CD4-positive, alpha-beta T cell treated with Interleukin-15 for 4 hours (primary cell): ENCODE results near the gene SEMA6B.

ENCODE experiments used
- DNase-seq: peaks from one replicate; pipeline ENCODE4 v3.0.0-alpha.2; 2020; ENCODE audit warnings: low spot score

Gene SEMA6B

DNA sequence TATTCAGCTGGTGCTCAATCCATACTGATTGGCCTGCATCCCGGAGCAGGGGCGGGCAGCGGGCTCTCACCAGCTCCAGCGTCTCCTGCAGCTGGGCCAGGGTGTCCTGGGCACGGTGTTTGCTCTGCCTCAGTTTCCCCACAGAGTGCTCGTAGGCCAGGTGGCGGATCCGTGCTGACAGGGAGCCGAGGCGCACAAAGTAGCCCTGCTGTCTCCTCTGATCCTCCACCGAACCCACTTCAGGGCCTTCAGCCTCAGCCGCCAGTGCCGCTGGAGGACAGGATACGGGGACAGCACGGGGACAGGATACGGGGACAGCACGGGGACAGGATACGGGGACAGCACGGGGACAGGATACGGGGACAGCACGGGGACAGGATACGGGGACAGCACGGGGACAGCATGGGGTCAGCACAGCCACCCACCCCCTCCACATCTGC, 33.9 kb downstream of the SEMA6B start:
- DNase-seq, result no peak

- peak; percentile 60 for DNase-seq
Observed at GRCh38 chr19:4524808-4525562, 34.5 kb downstream of the SEMA6B start.

DNA sequence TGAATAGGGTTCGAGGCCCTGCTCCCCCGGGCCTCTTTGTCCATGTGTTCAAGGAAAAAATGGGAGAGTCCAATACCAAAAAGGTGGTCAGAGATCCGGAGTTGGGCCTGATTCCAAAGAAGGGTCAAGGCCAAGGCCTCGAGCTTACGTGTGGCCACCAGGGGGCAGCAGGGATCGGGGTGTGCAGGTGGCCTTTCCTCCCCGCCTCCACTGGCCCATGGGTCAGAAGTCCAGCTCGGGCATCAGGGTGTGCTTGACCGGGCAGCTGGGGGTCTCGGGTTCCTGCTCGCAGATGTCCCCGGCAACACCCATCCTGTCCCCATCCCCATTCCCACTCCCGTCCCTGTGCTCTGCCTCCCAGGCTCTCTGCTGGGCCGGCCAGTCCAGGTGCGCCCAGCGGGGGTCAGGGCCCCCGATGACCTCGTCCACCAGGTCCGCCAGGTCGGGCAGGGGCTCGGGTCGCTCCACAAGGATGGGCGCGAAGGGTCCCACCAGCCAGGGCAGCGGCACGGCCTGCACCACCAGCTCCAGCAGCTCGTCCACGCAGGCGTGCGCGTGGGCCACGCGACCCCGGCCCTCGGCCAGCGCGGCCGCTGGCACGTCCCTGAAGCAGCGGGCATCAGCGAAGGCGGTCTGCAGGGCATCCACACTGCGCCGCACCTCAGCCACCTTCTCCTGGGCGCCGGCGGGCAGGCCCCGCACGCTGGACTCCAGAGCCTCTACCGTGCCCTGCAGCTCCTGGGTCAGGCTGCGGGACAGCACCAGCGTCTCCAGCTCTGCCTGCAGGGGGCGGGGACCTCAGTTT, 36.0 kb downstream of the SEMA6B start:
- DNase-seq, result peak; percentile 8

GRCh38 chr19:4522291-4523002, 37.0 kb downstream of the SEMA6B start:
- DNase-seq, result no peak

- no peak for DNase-seq
Observed at GRCh38 chr19:4521888-4522242, 37.6 kb downstream of the SEMA6B start.

- DNase-seq, result no peak
Observed at GRCh38 chr19:4521170-4521887, 38.2 kb downstream of the SEMA6B start.

DNA sequence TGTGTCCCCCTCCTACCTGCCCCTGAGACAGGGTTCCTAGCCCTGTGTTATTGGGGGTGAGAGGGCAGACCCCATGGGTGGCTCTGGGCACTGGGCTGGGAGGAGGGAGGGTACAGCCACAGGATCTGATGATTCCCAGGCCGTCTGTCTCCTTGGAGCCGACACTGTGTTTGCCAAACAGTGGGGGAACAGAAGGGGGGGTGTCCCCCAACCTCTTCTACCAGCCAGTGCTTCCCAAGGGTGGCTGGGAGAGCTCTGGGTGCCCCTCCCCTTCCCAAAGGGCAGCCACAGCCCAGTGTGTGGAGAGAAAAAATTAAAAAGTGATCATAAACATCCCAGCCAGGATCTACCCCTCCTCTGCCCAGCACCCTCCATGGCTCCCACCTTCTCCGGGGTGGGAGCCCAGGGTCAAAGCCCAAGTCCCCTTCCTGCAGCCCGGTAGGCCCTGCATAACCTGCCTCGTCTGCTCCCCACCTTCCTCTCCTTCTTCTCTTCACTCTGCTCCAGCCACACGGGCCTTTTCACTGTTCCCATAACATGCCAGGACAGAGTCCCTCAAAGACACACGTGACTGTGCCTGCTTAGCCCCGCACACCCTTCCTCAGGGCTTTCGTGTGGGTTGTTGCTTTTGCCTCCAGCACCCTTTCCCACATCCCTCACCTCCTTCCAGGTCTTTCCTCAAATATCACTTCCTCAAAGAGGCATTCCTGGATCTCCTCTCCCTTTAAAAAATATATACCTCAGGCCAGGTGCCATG, 39.8 kb downstream of the SEMA6B start:
- DNase-seq, result no peak

- DNase-seq, result no peak
Observed at GRCh38 chr19:4519172-4519496, 40.4 kb downstream of the SEMA6B start.

DNA sequence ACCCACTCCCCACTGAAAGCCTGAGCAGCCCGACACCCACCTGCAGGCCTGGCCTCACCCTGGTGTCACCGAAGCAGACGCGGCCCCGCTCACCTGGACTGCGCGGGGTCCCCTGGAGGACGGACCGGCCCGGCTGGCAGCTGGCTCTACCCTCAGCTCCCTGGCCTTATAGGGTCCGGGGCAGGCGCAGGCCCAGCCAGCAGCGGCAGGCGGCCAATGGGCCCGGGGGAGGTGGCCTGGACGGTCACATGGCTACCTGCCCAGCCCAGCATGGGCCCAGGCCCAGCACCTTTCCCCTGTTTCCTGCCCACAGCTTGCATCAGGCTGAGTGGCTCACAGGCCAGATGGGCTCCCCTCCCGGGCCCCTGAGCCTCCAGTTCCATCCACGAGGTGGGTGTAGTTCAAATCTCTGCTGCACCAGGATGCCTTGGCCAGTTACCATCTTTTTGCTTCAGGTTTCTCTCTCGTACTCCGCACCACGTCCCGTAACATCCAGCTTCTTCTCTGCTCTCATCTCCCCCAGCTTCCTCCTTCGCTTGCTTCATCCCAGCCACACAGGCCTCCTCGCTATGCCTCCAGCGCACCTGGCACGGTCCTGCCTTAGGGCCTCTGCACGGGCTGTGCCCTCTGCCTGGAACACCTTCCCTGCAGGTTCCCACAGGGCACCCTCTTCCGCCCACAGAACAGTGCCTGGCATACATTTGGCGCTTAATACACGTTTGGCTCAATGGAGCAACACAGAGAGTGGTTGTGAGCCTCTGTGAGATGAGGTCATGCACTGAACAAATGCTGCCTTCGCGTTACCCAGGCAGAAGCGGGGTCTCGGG, 40.9 kb downstream of the SEMA6B start, which contains the start of gene PLIN4:
PLIN4 (minus strand) TSS at position 142 of the 827 bp plus-strand sequence. CDS start 214 bp downstream, outside the sequence.
- DNase-seq, result no peak

- no peak for DNase-seq
Observed at GRCh38 chr19:4517451-4518057, 41.9 kb downstream of the SEMA6B start.

GRCh38 chr19:4516939-4517300, 42.6 kb downstream of the SEMA6B start:
- no peak for DNase-seq

DNA sequence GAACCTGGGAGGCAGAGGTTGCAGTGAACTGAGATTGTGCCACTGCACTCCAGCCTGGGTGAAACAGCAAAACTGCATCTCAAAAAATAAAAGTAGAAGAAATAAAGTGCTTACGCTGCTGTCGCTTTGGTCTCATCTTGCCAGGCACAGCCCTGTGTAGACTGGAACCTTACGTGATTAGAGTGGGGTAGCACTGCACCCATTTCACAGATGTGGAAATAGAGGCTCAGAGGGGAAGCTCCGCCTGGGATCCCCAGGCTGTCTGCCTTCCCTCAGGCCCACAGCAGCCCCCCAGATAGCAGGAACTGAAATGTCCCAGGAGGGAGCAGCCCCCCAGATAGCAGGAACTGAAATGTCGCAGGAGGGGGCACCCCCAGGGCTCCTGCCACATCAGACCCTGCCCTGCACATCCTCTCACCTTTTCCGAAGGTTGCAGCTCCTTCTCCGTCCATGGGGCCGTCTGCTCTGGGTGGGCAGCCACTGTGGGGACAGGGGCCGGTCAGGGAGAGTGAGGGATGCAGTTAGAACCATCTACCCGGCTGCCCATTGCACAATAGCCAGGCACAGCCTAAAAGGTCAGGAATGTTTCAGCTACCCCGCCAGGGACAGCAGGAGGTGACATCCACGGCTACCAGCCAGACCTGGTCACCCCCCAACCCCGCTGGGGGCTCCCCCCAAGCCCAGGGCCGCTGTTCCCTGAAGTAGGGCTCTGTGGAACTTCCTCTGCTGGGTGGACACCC, 43.1 kb downstream of the SEMA6B start:
- no peak for DNase-seq

GRCh38 chr19:4515732-4516131, 43.8 kb downstream of the SEMA6B start:
- no peak for DNase-seq

DNA sequence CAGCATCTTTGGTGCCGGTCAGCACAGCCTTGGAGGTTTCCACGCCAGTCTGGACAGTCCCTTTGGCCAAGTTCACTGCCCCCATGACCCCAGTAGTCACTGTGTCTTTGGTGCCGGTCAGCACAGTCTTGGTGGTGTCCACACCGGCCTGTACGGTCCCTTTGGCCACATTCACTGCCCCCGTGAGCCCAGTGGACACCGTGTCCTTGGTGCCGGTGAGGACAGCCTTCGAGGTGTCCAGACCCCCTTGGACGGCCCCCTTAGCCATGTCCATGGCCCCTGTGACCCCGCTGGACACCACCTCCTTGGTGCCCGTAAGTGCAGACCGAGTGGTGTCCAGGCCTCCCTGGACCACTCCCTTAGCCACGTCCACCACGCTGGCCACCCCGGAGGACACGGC, 46.2 kb downstream of the SEMA6B start:
- DNase-seq, result no peak

GRCh38 chr19:4512070-4512469, 47.4 kb downstream of the SEMA6B start:
- DNase-seq, result no peak

DNA sequence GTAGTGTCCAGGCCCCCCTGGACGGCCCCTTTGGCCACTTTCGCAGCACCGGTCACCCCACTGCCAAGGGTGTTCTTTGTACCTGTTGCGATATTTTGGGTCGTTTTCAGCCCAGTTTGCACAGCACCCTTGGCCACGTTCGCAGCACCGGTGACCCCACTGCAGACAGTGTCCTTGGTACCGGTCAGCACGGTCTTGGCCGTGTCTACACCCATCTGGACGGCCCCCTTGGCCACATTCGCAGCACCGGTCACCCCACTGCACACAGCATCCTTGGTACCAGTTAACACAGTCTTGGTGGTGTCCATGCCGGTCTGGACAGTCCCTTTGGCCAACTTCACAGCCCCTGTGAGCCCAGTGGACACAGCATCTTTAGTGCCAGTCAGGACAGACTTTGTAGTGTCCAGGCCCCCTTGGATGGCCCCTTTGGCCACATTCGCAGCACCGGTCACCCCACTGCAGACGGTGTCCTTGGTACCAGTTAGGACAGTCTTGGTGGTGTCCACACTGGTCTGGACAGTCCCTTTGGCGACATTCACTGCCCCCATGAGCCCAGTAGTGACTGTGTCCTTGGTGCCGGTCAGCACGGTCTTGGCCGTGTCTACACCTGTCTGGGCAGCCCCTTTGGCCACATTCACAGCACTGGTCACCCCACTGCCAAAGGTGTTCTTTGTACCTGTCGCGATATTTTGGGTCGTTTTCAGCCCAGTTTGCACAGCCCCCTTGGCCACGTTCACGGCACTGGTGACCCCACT, 48.0 kb downstream of the SEMA6B start:
- no peak for DNase-seq

GRCh38 chr19:4510435-4511255, 48.8 kb downstream of the SEMA6B start:
- no peak for DNase-seq

DNA sequence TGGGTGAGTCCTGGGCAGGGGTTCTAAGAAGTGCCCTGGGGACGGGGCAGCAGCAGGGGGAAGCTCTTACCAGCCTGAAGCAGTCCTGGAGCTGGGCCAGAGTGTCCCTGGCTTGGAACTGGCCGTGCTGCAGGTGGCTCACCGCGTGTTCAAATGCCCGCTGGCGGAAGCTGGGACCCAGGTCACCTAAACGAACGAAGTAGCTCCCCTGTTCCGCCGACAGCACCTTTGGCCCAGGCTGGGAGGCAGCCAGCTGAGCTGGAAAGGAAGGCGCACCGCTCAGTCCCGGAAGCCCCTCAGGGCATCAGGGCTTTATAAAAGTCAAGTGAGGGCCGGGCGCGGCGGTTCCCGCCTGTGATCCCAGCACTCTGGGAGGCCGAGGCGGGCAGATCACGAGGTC, 50.8 kb downstream of the SEMA6B start:
- DNase-seq, result no peak
